HEK293 (cell line): ENCODE data around the gene GDF7.

ENCODE experiments used
- GLI4 ChIP-seq: fragments of 450-650 bp; formaldehyde crosslinking; IDR thresholded peaks from 2 replicates; pipeline ENCODE4 v1.5.1; 2016; ENCODE audit warnings: missing biosample characterization, missing genetic modification characterization
- ZNF138 ChIP-seq: fragments of 450-650 bp; formaldehyde crosslinking; IDR thresholded peaks from 2 replicates; pipeline ENCODE4 v1.5.1; 2016; ENCODE audit warnings: missing biosample characterization, missing genetic modification characterization, borderline replicate concordance
- ZNF335 ChIP-seq: fragments of 450-650 bp; formaldehyde crosslinking; conservative IDR thresholded peaks from 2 replicates; pipeline ENCODE4 v1.5.1; 2016; ENCODE audit warnings: missing biosample characterization, missing genetic modification characterization
- ZNF549 ChIP-seq: fragments of 450-650 bp; IDR thresholded peaks from 2 replicates; pipeline ENCODE4 v1.5.1; 2018; ENCODE audit warnings: missing biosample characterization, missing genetic modification characterization, mild to moderate bottlenecking, inconsistent platforms, moderate library complexity
- ZNF610 ChIP-seq: fragments of 450-650 bp; formaldehyde crosslinking; IDR thresholded peaks from 2 replicates; pipeline ENCODE4 v1.5.1; 2016; ENCODE audit warnings: missing biosample characterization, missing genetic modification characterization, borderline replicate concordance
- TF ChIP-seq, protein P1 (sequence below): fragments of 450-650 bp; formaldehyde crosslinking; IDR thresholded peaks from 2 replicates; pipeline ENCODE4 v1.5.1; 2016; ENCODE audit warnings: missing biosample characterization, missing genetic modification characterization
- TF ChIP-seq, protein P2 (sequence below): fragments of 450-650 bp; formaldehyde crosslinking; IDR thresholded peaks from 2 replicates; pipeline ENCODE4 v1.5.1; 2017; ENCODE audit warnings: missing biosample characterization, mild to moderate bottlenecking, missing genetic modification characterization, moderate library complexity
- TF ChIP-seq, protein P3 (sequence below): sonication (generic); formaldehyde crosslinking; IDR thresholded peaks from 2 replicates; pipeline ENCODE4 v1.8.1; 2022; ENCODE audit warnings: mild to moderate bottlenecking, moderate library complexity, missing genetic modification reagents
- TF ChIP-seq, protein P4 (sequence below): fragments of 450-650 bp; formaldehyde crosslinking; IDR thresholded peaks from 2 replicates; pipeline ENCODE4 v1.5.1; 2016; ENCODE audit warnings: missing biosample characterization, missing genetic modification characterization, low read depth
- TF ChIP-seq, protein P5 (sequence below): fragments of 450-650 bp; formaldehyde crosslinking; IDR thresholded peaks from 2 replicates; pipeline ENCODE4 v1.5.1; 2016; ENCODE audit warnings: missing biosample characterization, missing genetic modification characterization
- TF ChIP-seq, protein P6 (sequence below): fragments of 450-650 bp; formaldehyde crosslinking; IDR thresholded peaks from 2 replicates; pipeline ENCODE4 v1.5.1; 2016; ENCODE audit warnings: missing biosample characterization, missing genetic modification characterization

DNA sequence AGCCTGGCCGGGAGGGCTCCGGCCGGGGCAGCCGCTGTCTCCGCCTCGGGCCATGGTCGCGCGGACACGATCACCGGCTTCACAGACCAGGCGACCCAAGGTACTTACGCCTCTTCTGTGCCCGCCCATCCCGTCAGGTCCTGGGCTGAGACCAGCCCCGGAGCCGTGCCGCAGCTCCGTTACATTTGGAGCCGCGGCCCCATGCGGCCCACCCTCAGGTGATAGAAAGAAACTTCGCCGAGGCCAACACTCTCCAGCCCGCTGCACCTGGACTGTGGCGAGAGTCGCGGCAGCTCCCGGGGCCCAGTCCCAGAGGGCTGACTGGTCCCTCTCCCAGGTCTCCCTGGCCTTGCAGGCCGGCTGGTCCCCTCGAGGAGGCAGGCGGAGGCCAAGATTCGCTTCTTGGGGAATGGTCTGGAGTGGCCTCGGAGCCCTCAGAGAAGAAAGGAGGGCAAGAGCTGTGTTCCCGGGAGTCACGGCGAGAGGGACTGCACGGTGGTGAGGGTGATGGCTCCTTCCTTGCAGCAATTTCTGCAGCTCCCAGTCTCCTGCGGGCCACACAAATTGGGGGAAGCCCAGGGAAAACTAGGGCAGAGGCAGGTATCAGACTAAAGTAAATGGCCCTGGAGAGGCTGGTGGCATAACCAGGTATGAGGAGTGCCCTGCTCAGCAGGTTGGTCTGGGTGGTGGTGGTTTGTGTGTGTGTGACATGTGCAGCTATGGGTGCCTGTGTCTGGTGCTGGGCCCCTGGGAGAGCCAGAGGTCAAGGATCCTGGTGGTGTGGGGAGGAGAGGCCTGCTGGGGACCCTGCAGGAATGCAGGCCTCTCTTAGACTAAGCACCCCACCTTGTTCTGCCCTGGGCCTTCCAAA lies 822 bp downstream of the GDF7 start:
- TF ChIP-seq, protein P1, sequence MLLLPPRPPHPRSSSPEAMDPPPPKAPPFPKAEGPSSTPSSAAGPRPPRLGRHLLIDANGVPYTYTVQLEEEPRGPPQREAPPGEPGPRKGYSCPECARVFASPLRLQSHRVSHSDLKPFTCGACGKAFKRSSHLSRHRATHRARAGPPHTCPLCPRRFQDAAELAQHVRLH: no peak
- TF ChIP-seq GLI4 (tag by site-specific recombination): no peak
- TF ChIP-seq, protein P2, sequence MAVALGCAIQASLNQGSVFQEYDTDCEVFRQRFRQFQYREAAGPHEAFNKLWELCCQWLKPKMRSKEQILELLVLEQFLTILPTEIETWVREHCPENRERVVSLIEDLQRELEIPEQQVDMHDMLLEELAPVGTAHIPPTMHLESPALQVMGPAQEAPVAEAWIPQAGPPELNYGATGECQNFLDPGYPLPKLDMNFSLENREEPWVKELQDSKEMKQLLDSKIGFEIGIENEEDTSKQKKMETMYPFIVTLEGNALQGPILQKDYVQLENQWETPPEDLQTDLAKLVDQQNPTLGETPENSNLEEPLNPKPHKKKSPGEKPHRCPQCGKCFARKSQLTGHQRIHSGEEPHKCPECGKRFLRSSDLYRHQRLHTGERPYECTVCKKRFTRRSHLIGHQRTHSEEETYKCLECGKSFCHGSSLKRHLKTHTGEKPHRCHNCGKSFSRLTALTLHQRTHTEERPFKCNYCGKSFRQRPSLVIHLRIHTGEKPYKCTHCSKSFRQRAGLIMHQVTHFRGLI: no peak
- TF ChIP-seq, protein P3, sequence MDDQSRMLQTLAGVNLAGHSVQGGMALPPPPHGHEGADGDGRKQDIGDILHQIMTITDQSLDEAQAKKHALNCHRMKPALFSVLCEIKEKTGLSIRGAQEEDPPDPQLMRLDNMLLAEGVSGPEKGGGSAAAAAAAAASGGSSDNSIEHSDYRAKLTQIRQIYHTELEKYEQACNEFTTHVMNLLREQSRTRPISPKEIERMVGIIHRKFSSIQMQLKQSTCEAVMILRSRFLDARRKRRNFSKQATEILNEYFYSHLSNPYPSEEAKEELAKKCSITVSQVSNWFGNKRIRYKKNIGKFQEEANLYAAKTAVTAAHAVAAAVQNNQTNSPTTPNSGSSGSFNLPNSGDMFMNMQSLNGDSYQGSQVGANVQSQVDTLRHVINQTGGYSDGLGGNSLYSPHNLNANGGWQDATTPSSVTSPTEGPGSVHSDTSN (CRISPR knock-in tag): no peak
- TF ChIP-seq, protein P4, sequence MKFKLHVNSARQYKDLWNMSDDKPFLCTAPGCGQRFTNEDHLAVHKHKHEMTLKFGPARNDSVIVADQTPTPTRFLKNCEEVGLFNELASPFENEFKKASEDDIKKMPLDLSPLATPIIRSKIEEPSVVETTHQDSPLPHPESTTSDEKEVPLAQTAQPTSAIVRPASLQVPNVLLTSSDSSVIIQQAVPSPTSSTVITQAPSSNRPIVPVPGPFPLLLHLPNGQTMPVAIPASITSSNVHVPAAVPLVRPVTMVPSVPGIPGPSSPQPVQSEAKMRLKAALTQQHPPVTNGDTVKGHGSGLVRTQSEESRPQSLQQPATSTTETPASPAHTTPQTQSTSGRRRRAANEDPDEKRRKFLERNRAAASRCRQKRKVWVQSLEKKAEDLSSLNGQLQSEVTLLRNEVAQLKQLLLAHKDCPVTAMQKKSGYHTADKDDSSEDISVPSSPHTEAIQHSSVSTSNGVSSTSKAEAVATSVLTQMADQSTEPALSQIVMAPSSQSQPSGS (tag by site-specific recombination): no peak
- TF ChIP-seq ZNF610 (tag by site-specific recombination): no peak
- TF ChIP-seq, protein P5, sequence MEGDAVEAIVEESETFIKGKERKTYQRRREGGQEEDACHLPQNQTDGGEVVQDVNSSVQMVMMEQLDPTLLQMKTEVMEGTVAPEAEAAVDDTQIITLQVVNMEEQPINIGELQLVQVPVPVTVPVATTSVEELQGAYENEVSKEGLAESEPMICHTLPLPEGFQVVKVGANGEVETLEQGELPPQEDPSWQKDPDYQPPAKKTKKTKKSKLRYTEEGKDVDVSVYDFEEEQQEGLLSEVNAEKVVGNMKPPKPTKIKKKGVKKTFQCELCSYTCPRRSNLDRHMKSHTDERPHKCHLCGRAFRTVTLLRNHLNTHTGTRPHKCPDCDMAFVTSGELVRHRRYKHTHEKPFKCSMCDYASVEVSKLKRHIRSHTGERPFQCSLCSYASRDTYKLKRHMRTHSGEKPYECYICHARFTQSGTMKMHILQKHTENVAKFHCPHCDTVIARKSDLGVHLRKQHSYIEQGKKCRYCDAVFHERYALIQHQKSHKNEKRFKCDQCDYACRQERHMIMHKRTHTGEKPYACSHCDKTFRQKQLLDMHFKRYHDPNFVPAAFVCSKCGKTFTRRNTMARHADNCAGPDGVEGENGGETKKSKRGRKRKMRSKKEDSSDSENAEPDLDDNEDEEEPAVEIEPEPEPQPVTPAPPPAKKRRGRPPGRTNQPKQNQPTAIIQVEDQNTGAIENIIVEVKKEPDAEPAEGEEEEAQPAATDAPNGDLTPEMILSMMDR (tag by site-specific recombination): no peak; the same call in 1 of the 2 replicates
- TF ChIP-seq ZNF335 (tag by site-specific recombination): peak; percentile 39
- no peak for TF ChIP-seq ZNF138
- no peak for TF ChIP-seq ZNF549 (tag by site-specific recombination)
- TF ChIP-seq, protein P6, sequence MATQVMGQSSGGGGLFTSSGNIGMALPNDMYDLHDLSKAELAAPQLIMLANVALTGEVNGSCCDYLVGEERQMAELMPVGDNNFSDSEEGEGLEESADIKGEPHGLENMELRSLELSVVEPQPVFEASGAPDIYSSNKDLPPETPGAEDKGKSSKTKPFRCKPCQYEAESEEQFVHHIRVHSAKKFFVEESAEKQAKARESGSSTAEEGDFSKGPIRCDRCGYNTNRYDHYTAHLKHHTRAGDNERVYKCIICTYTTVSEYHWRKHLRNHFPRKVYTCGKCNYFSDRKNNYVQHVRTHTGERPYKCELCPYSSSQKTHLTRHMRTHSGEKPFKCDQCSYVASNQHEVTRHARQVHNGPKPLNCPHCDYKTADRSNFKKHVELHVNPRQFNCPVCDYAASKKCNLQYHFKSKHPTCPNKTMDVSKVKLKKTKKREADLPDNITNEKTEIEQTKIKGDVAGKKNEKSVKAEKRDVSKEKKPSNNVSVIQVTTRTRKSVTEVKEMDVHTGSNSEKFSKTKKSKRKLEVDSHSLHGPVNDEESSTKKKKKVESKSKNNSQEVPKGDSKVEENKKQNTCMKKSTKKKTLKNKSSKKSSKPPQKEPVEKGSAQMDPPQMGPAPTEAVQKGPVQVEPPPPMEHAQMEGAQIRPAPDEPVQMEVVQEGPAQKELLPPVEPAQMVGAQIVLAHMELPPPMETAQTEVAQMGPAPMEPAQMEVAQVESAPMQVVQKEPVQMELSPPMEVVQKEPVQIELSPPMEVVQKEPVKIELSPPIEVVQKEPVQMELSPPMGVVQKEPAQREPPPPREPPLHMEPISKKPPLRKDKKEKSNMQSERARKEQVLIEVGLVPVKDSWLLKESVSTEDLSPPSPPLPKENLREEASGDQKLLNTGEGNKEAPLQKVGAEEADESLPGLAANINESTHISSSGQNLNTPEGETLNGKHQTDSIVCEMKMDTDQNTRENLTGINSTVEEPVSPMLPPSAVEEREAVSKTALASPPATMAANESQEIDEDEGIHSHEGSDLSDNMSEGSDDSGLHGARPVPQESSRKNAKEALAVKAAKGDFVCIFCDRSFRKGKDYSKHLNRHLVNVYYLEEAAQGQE: no peak
